WTC11 (cell line): Measurements from ENCODE around the gene TRIP12. TPM values are rescaled to one million over a fixed set of nuclear protein-coding genes. Genes with fewer than 3 reads are reported as not detected.

Source experiments
- ATAC-seq: fragments of 200-7000 bp; cut with Tn5 transposase; 2 replicates; pipeline ENCODE4 v1.10.0; 2021; ENCODE audit warnings: mild to moderate bottlenecking, moderate library complexity
- CTCF ChIA-PET: fragments of 300-600 bp; sonication (Branson Sonifier 250); formaldehyde crosslinking; loops from one replicate; lab custom pipeline; 2021; ENCODE audit warnings: antibody characterized with exemption; lab: Charles Lee
- POLR2A ChIA-PET: fragments of 350-600 bp; sonication (Branson Sonifier 250); formaldehyde crosslinking; loops from one replicate; lab custom pipeline; 2021; ENCODE audit warnings: antibody characterized with exemption; lab: Charles Lee
- DNase-seq: peaks from one replicate; pipeline ENCODE4 v3.0.0; 2021; ENCODE audit warnings: low spot score
- H3K27ac Mint-ChIP-seq: 2 replicates; pipeline ENCODE4 v1.8.0; 2021; ENCODE audit warnings: mixed read lengths
- H3K27me3 Mint-ChIP-seq: 2 replicates; pipeline ENCODE4 v1.8.0; 2021; ENCODE audit warnings: low read depth, mild to moderate bottlenecking, moderate library complexity, mixed read lengths
- H3K36me3 Mint-ChIP-seq: 2 replicates; pipeline ENCODE4 v1.8.0; 2021; ENCODE audit warnings: mixed read lengths
- H3K4me1 Mint-ChIP-seq: 2 replicates; pipeline ENCODE4 v1.8.0; 2022; ENCODE audit warnings: mixed read lengths
- H3K4me3 Mint-ChIP-seq: 2 replicates; pipeline ENCODE4 v1.8.0; 2021; ENCODE audit warnings: mild to moderate bottlenecking, moderate library complexity, mixed read lengths
- H3K9me3 Mint-ChIP-seq: 2 replicates; pipeline ENCODE4 v1.8.0; 2021; ENCODE audit warnings: mixed read lengths
- AR ChIP-seq: fragments of 250-450 bp; sonication (Bioruptor Pico); IDR thresholded peaks from 2 replicates; pipeline ENCODE4 v1.9.0; 2021; ENCODE audit warnings: mild to moderate bottlenecking
- ARID4B ChIP-seq: sonication (generic); formaldehyde crosslinking; IDR thresholded peaks from 2 replicates; pipeline ENCODE4 v1.8.0; 2023; ENCODE audit warnings: missing genetic modification reagents, mild to moderate bottlenecking, borderline replicate concordance
- CREB1 ChIP-seq: sonication (generic); formaldehyde crosslinking; IDR thresholded peaks from 2 replicates; pipeline ENCODE4 v1.8.0; 2023; ENCODE audit warnings: mild to moderate bottlenecking, missing genetic modification reagents
- EMX1 ChIP-seq: fragments of 250-450 bp; sonication (Bioruptor Pico); IDR thresholded peaks from 2 replicates; pipeline ENCODE4 v1.8.0; 2021; ENCODE audit warnings: mild to moderate bottlenecking
- GABPB1 ChIP-seq: sonication (generic); formaldehyde crosslinking; IDR thresholded peaks from 2 replicates; pipeline ENCODE4 v1.8.1; 2023; ENCODE audit warnings: mild to moderate bottlenecking, missing genetic modification reagents
- HMGA2 ChIP-seq: fragments of 250-450 bp; sonication (Bioruptor Pico); IDR thresholded peaks from 2 replicates; pipeline ENCODE4 v1.4.0; 2021; ENCODE audit warnings: mild to moderate bottlenecking, moderate library complexity
- HMGXB4 ChIP-seq: sonication (generic); formaldehyde crosslinking; IDR thresholded peaks from 2 replicates; pipeline ENCODE4 v1.8.1; 2023; ENCODE audit warnings: mild to moderate bottlenecking, moderate library complexity, missing genetic modification reagents
- MLX ChIP-seq: sonication (generic); formaldehyde crosslinking; IDR thresholded peaks from 2 replicates; pipeline ENCODE4 v1.8.1; 2023; ENCODE audit warnings: mild to moderate bottlenecking, missing genetic modification reagents, moderate library complexity
- MYBL2 ChIP-seq: sonication (generic); formaldehyde crosslinking; IDR thresholded peaks from 2 replicates; pipeline ENCODE4 v1.8.1; 2023; ENCODE audit warnings: mild to moderate bottlenecking, moderate library complexity, missing genetic modification reagents
- NFATC4 ChIP-seq: fragments of 250-450 bp; sonication (Bioruptor Pico); IDR thresholded peaks from 2 replicates; pipeline ENCODE4 v1.9.0; 2021; ENCODE audit warnings: mild to moderate bottlenecking
- NFYB ChIP-seq: sonication (generic); formaldehyde crosslinking; conservative IDR thresholded peaks from 2 replicates; pipeline ENCODE4 v1.8.0; 2022; ENCODE audit warnings: low read depth, missing genetic modification reagents
- NR3C1 ChIP-seq: sonication (generic); formaldehyde crosslinking; conservative IDR thresholded peaks from 2 replicates; pipeline ENCODE4 v1.8.1; 2023; ENCODE audit warnings: low read depth, mild to moderate bottlenecking, missing genetic modification reagents
- PREB ChIP-seq: sonication (generic); formaldehyde crosslinking; IDR thresholded peaks from 2 replicates; pipeline ENCODE4 v1.8.1; 2022; ENCODE audit warnings: mild to moderate bottlenecking, missing genetic modification reagents, moderate library complexity, borderline replicate concordance
- RELA ChIP-seq: sonication (generic); formaldehyde crosslinking; IDR thresholded peaks from 2 replicates; pipeline ENCODE4 v1.8.1; 2022; ENCODE audit warnings: missing genetic modification reagents, mild to moderate bottlenecking, borderline replicate concordance
- SMAD4 ChIP-seq: sonication (generic); formaldehyde crosslinking; IDR thresholded peaks from 2 replicates; pipeline ENCODE4 v1.8.0; 2022; ENCODE audit warnings: mild to moderate bottlenecking, missing genetic modification reagents
- SP1 ChIP-seq: sonication (generic); formaldehyde crosslinking; conservative IDR thresholded peaks from 2 replicates; pipeline ENCODE4 v1.8.1; 2022; ENCODE audit warnings: missing genetic modification reagents
- ZNF219 ChIP-seq: sonication (generic); formaldehyde crosslinking; IDR thresholded peaks from 2 replicates; pipeline ENCODE4 v1.8.0; 2023; ENCODE audit warnings: missing genetic modification reagents, mild to moderate bottlenecking, borderline replicate concordance
- ZNF317 ChIP-seq: sonication (generic); formaldehyde crosslinking; IDR thresholded peaks from 2 replicates; pipeline ENCODE4 v1.8.1; 2023; ENCODE audit warnings: low read depth, mild to moderate bottlenecking, moderate library complexity, missing genetic modification reagents, borderline replicate concordance
- ZNF512 ChIP-seq: sonication (generic); formaldehyde crosslinking; IDR thresholded peaks from 2 replicates; pipeline ENCODE4 v1.8.1; 2022; ENCODE audit warnings: missing genetic modification reagents, borderline replicate concordance
- total RNA-seq: library from RNA; stranded (reverse); gene quantifications from 3 replicates; pipeline ENCODE4 v1.2.3, GENCODE V29; 2021

TRIP12 gene
- total RNA-seq, 1 experiment from 2014 or later: 149 TPM

GRCh38 chr2:229738024-229738625, 183.7 kb downstream of the TRIP12 start:
- TF ChIP-seq NFYB (CRISPR knock-in tag): no peak
- peak; percentile 96 for TF ChIP-seq ZNF317
- no peak for TF ChIP-seq PREB (CRISPR knock-in tag)
- no peak for TF ChIP-seq AR
- H3K36me3 Mint-ChIP-seq: peaks cover 46% of the 10 kb centered on the region
- DNase-seq: no peak
- no peak for ATAC-seq
- CTCF ChIA-PET: no interaction called here
- POLR2A ChIA-PET: no interaction called here
- peaks cover 2% of the 10 kb centered on the region; the same call in 1 of the 2 replicates for H3K27me3 Mint-ChIP-seq
- no peak overlapping the region for H3K4me3 Mint-ChIP-seq
- H3K4me1 Mint-ChIP-seq: peaks cover 19% of the 10 kb centered on the region
- no peak overlapping the region for H3K27ac Mint-ChIP-seq
- H3K9me3 Mint-ChIP-seq: peaks cover 50% of the 10 kb centered on the region

- TF ChIP-seq ZNF219 (CRISPR knock-in tag) (no peak), RELA (no peak), HMGA2 (CRISPR knock-in tag) (no peak), MLX (CRISPR knock-in tag) (no peak), CREB1 (CRISPR knock-in tag) (no peak), MYBL2 (CRISPR knock-in tag) (no peak), SP1 (CRISPR knock-in tag) (no peak), NFATC4 (no peak), ARID4B (CRISPR knock-in tag) (no peak), GABPB1 (CRISPR knock-in tag) (no peak), ZNF512 (no peak), SMAD4 (CRISPR knock-in tag) (no peak), EMX1 (CRISPR knock-in tag) (no peak), NR3C1 (CRISPR knock-in tag) (no peak), HMGXB4 (no peak)
- Mint-ChIP-seq H3K4me1 (peaks cover 30% of the 10 kb centered on the region), H3K27me3 (no peaks in the 10 kb centered on the region; the same call in 1 of the 2 replicates), H3K27ac (peak overlapping the region; percentile 88), H3K36me3 (peaks cover 26% of the 10 kb centered on the region), H3K9me3 (peaks cover 28% of the 10 kb centered on the region), H3K4me3 (no peak overlapping the region)
- CTCF ChIA-PET: interaction anchor here (1.0 kb wide), 1 partner anchor 47 kb away, joined by 3 read pairs; no protein-coding TSS in a partner anchor
- POLR2A ChIA-PET: no interaction called here
- ATAC-seq: no peak
- DNase-seq: no peak
These were observed 187.4 kb downstream of the TRIP12 start for GRCh38 chr2:229734410-229734809.
